HG03280 (cell line): Measurements from ENCODE around the gene SLC27A2.

Experiments used
- ATAC-seq: cut with Tn5 transposase; IDR thresholded peaks from one replicate; pipeline ENCODE4 v1.9.1; 2021; ENCODE audit warnings: mild to moderate bottlenecking, moderate library complexity; ENCODE audit not compliant: unreplicated experiment

Gene SLC27A2

DNA sequence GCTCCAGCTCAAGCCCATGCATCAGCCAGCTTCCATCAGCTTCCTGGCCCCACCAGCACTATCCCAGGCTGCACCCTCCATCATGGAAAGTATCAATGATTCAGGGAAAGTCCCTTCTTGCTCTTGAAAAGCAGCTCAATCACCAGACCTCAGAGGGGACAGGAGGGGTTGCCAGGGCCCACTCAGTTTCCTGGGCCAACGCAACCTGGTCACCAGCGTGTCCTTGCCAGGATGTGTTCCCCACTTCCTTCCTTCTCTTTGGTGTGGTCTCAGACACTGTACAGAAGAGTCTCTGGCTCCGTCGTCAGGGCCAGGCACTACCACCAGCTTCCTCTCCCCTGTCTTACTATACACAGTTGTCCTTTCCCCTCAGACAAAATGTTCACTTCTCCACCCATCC lies 80.5 kb downstream of the SLC27A2 start:
- ATAC-seq = no peak

DNA sequence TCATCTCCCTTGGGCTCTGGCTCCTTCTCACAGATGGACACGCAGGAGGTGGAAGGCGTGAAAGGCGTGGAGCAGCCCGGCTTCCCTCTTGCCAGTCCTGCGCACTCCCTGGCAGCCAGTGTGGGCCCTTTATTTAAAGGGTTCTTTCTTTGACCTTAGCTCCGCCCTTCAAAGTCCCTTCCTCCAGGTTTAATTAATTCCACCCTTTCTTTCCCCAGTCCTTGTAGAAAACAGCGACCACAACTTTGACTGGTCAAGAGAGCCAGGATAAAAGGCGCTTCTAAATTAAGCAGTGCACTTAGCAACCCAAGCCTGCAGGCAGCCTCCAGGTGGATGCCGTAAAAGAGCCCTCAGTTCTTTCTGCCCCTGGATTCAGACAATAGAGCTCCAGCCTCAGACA lies 83.6 kb downstream of the SLC27A2 start, which contains the start of gene HDC:
TSS of gene HDC (minus strand) at position 107 of the 400 bp plus-strand sequence. CDS start at position 4, 103 bp downstream.
- no peak for ATAC-seq

DNA sequence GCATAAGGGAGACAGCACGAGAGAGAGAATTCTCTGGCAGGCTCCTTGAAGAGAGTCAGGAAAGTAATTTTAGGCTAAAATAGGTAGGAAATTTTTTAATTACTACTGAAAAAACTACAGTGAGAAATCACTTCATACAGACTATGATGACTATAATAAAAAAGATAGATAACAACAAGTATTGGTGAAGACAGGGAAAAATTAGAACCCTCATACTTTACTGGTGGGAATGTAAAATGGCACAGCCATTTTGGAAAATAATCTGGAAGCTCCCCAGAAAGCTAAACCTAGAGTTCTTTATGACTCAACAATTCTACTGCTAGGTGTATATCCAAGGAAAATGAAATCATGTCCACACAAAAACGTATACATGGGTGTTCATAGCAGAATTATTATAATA lies 85.6 kb downstream of the SLC27A2 start:
- no peak for ATAC-seq

DNA sequence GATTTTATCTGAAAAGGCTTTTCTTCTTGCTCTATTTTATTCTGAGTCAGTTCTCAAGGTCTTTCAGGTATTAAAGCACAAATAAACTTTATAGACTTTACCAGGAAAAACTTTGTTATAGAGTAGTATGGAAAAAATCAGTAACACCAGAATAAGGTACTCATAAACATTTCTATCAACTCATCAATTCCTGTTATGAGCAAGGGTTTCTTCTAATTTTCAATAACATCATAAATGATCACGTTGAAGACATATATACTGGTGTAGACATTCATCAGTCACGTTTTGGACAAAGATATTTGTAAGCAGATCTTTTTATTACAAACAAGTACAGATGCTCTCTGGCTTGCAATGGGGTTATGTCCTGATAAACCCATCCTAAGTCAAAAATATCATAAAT lies 93.1 kb downstream of the SLC27A2 start:
- ATAC-seq = no peak

GRCh38 chr15:50275908-50276307 lies 93.9 kb downstream of the SLC27A2 start:
- no peak for ATAC-seq

- ATAC-seq = no peak
These were observed 95.4 kb downstream of the SLC27A2 start for GRCh38 chr15:50277370-50277769.

DNA sequence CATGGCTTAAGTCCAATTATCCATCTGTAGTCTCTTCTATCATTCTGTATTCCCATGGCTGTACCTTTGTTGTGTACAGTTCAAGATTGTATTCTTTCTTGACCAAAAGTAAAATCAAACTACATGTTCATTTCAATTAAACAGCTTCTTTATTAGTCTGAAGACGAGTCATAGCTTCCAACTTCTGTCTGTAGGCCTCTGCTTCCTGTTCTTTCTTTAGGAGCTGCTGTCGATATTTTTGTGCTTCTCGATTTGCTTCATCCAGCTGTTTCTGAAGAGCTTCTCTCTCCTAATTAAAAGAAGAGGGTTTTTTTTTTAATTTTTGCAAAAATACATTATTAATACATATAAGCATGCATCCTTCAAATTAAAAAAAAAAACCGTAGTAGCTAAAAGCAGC lies 96.5 kb downstream of the SLC27A2 start:
- no peak for ATAC-seq

DNA sequence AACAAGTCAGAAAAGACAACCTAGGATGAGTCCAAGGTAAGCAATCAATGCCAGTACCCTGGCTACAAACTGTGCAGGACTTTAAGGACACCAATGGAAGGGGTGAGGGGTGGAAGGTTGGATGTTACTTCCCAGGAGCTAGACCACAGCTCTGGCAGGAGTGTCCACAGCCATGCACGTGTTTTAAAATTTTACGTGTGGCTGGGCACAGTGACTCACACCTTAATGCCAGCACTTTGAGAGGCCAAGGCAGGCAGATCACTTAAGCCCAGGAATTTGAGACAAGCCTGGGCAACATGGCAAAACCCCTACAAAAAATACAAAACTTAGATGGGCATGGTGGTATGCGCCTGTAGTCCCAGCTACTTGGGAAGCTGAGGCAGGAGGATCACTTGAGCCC lies 98.3 kb downstream of the SLC27A2 start:
- ATAC-seq = no peak

DNA sequence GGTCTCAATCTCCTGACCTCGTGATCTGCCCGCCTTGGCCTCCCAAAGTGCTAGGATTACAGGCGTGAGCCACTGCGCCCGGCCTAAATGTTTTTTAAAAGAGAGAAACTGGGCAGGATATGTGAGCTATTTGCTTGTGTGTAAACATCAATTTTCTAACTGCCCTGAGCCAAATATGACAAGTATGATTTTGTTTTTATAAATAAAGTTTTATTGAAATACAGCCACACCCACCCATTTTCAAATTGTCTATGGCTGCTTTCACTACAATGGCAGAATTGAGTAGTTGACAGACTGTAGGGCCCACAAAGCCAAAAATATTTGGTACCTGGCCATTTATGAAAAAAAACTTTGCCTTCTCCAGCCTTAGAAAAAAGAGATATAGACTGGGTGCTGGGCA lies 99.4 kb downstream of the SLC27A2 start:
- no peak for ATAC-seq
